GM19035 (cell line): Measurements from ENCODE around the gene SLC17A5.
A peak's percentile ranks its signal among the peaks of the same experiment; 100 is the strongest.
"Not testable (repeated sequence)": the region's sequence is repeated elsewhere in the genome, so short reads cannot be mapped to it uniquely, and the experiment has no call there.

Experiments used
- ATAC-seq: cut with Tn5 transposase; IDR thresholded peaks from one replicate; pipeline ENCODE4 v1.9.1; 2021; ENCODE audit not compliant: unreplicated experiment

The SLC17A5 gene

GRCh38 chr6:73653571-73654424 lies at the start of gene SLC17A5:
SLC17A5 (minus strand) TSS chr6:73653992; CDS start chr6:73653886, 106 bp downstream.
- ATAC-seq = peak; percentile 87

- no peak for ATAC-seq
Observed at GRCh38 chr6:73703466-73703865, 49.7 kb upstream of the SLC17A5 start.

GRCh38 chr6:73702444-73702843 lies 48.7 kb upstream of the SLC17A5 start:
- no peak for ATAC-seq

GRCh38 chr6:73699676-73700459 lies 46.1 kb upstream of the SLC17A5 start:
- no peak for ATAC-seq

GRCh38 chr6:73696966-73697655 lies 43.3 kb upstream of the SLC17A5 start:
- no peak for ATAC-seq

- ATAC-seq = peak; percentile 64
Observed at GRCh38 chr6:73695619-73696421, 42.0 kb upstream of the SLC17A5 start, which contains the start of gene CD109. CD109 (plus strand) TSS chr6:73696203; CDS start chr6:73696216, 13 bp downstream.

- ATAC-seq = no peak
Observed at GRCh38 chr6:73694711-73695411, 41.1 kb upstream of the SLC17A5 start.

- ATAC-seq = no peak
Observed at GRCh38 chr6:73691512-73691911, 37.7 kb upstream of the SLC17A5 start.

GRCh38 chr6:73690056-73690455 lies 36.3 kb upstream of the SLC17A5 start:
- ATAC-seq = no peak

GRCh38 chr6:73688351-73688750 lies 34.6 kb upstream of the SLC17A5 start:
- ATAC-seq = no peak

- not testable (repeated sequence) for ATAC-seq
Observed at GRCh38 chr6:73683574-73683973, 29.8 kb upstream of the SLC17A5 start.

GRCh38 chr6:73680289-73680918 lies 26.6 kb upstream of the SLC17A5 start:
- ATAC-seq = no peak

- not testable (repeated sequence) for ATAC-seq
Observed at GRCh38 chr6:73679846-73680245, 26.1 kb upstream of the SLC17A5 start.

GRCh38 chr6:73679009-73679408 lies 25.2 kb upstream of the SLC17A5 start:
- no peak for ATAC-seq

GRCh38 chr6:73675466-73676098 lies 21.8 kb upstream of the SLC17A5 start:
- ATAC-seq = peak; percentile 99

GRCh38 chr6:73671911-73672685 lies 18.3 kb upstream of the SLC17A5 start:
- ATAC-seq = no peak

- no peak for ATAC-seq
Observed at GRCh38 chr6:73669005-73669404, 15.2 kb upstream of the SLC17A5 start.

- no peak for ATAC-seq
Observed at GRCh38 chr6:73667798-73668197, 14.0 kb upstream of the SLC17A5 start.
